Measurements from ENCODE around the gene TNFRSF1A. TPM values are rescaled to one million over a fixed set of nuclear protein-coding genes. Genes with fewer than 3 reads are reported as not detected.

The TNFRSF1A gene
- polyA plus RNA-seq, 1 donor (not counting 4 experiments of a cell fraction or from before 2014, with no cell fraction given): 101 TPM

GRCh38 chr12:6370994-6371754 is 29.3 kb upstream of the TNFRSF1A start:
- TF ChIP-seq, protein P1, sequence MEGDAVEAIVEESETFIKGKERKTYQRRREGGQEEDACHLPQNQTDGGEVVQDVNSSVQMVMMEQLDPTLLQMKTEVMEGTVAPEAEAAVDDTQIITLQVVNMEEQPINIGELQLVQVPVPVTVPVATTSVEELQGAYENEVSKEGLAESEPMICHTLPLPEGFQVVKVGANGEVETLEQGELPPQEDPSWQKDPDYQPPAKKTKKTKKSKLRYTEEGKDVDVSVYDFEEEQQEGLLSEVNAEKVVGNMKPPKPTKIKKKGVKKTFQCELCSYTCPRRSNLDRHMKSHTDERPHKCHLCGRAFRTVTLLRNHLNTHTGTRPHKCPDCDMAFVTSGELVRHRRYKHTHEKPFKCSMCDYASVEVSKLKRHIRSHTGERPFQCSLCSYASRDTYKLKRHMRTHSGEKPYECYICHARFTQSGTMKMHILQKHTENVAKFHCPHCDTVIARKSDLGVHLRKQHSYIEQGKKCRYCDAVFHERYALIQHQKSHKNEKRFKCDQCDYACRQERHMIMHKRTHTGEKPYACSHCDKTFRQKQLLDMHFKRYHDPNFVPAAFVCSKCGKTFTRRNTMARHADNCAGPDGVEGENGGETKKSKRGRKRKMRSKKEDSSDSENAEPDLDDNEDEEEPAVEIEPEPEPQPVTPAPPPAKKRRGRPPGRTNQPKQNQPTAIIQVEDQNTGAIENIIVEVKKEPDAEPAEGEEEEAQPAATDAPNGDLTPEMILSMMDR (optimal IDR thresholded peaks at IDR 0.05 in 1 of 3, IDR thresholded peaks at IDR 0.05 in 1 of 3, conservative IDR thresholded peaks at IDR 0.05 in 1 of 3; ENCODE audit: extremely low read depth in 1 of 3, insufficient read depth in 2 of 3, low read length in 3 of 3): peak in 2 of 3 experiments; percentile 19 to 46
- TF ChIP-seq EZH2 (IDR thresholded peaks at IDR 0.05; ENCODE audit: low read length): no peak
- Histone ChIP-seq H3K36me3 (ENCODE audit: control insufficient read depth in 2 of 2, extremely low read depth in 1 of 2, insufficient read depth in 2 of 2, low read length in 2 of 2) (no peaks in the 10 kb centered on the region), H4K20me1 (ENCODE audit: control insufficient read depth, extremely low read depth, insufficient read depth, low read length) (no peaks in the 10 kb centered on the region), H3K27ac (ENCODE audit: control insufficient read depth, insufficient read depth, low read length) (peak overlapping the region; percentile 95), H3K27me3 (ENCODE audit: control insufficient read depth, extremely low read depth, insufficient read depth, low read length) (no peaks in the 10 kb centered on the region), H3K4me3 (ENCODE audit: control insufficient read depth in 2 of 3, extremely low read depth in 1 of 3, insufficient read depth in 2 of 3, low read depth in 1 of 3, low read length in 3 of 3) (peak overlapping the region in 2 of 3 experiments; percentile 19 to 47), H3K4me2 (ENCODE audit: control insufficient read depth, extremely low read depth, insufficient read depth, low read depth, low read length) (peak overlapping the region; percentile 65), H3K79me2 (ENCODE audit: control insufficient read depth, insufficient read depth, low read length) (peaks cover 20% of the 10 kb centered on the region), H2AFZ (ENCODE audit: control insufficient read depth, low read length) (no peak overlapping the region), H3K9ac (ENCODE audit: control insufficient read depth, extremely low read depth, insufficient read depth, low read length) (peak overlapping the region; percentile 66), H3K9me1 (ENCODE audit: control insufficient read depth, extremely low read depth, insufficient read depth, low read length) (no peaks in the 10 kb centered on the region), H3K9me3 (ENCODE audit: control insufficient read depth, low read depth, low read length) (no peaks in the 10 kb centered on the region), H3K4me1 (ENCODE audit: control insufficient read depth, extremely low read depth, insufficient read depth, low read length) (peaks cover 72% of the 10 kb centered on the region)
- FAIRE-seq (peak; percentile 93), DNase-seq (ENCODE audit: low read depth, low spot score) (peak; percentile 93)
- dilution Hi-C loops (cut with MboI; ENCODE audit: extremely low pct_ligation_motif_present, low sequenced_read_pairs): no loop called here

- Histone ChIP-seq H3K4me2 (ENCODE audit: control insufficient read depth, extremely low read depth, insufficient read depth, low read depth, low read length) (peak overlapping the region; percentile 65), H3K36me3 (ENCODE audit: control insufficient read depth in 2 of 2, extremely low read depth in 1 of 2, insufficient read depth in 2 of 2, low read length in 2 of 2) (no peaks in the 10 kb centered on the region), H2AFZ (ENCODE audit: control insufficient read depth, low read length) (no peak overlapping the region), H3K79me2 (ENCODE audit: control insufficient read depth, insufficient read depth, low read length) (peaks cover 20% of the 10 kb centered on the region), H3K4me1 (ENCODE audit: control insufficient read depth, extremely low read depth, insufficient read depth, low read length) (peaks cover 66% of the 10 kb centered on the region), H3K27ac (ENCODE audit: control insufficient read depth, insufficient read depth, low read length) (peak overlapping the region; percentile 95), H3K4me3 (ENCODE audit: control insufficient read depth in 2 of 3, extremely low read depth in 1 of 3, insufficient read depth in 2 of 3, low read depth in 1 of 3, low read length in 3 of 3) (peak overlapping the region in 2 of 3 experiments; percentile 19 to 47), H3K9me1 (ENCODE audit: control insufficient read depth, extremely low read depth, insufficient read depth, low read length) (no peaks in the 10 kb centered on the region), H3K27me3 (ENCODE audit: control insufficient read depth, extremely low read depth, insufficient read depth, low read length) (no peaks in the 10 kb centered on the region), H3K9me3 (ENCODE audit: control insufficient read depth, low read depth, low read length) (no peaks in the 10 kb centered on the region), H3K9ac (ENCODE audit: control insufficient read depth, extremely low read depth, insufficient read depth, low read length) (peak overlapping the region; percentile 66), H4K20me1 (ENCODE audit: control insufficient read depth, extremely low read depth, insufficient read depth, low read length) (no peaks in the 10 kb centered on the region)
- TF ChIP-seq, protein P1 (optimal IDR thresholded peaks at IDR 0.05 in 1 of 3, IDR thresholded peaks at IDR 0.05 in 1 of 3, conservative IDR thresholded peaks at IDR 0.05 in 1 of 3; ENCODE audit: extremely low read depth in 1 of 3, insufficient read depth in 2 of 3, low read length in 3 of 3): no peak
- no peak for TF ChIP-seq EZH2 (IDR thresholded peaks at IDR 0.05; ENCODE audit: low read length)
- dilution Hi-C loops (cut with MboI; ENCODE audit: extremely low pct_ligation_motif_present, low sequenced_read_pairs): no loop called here
- FAIRE-seq: no peak
- no peak for DNase-seq (ENCODE audit: low read depth, low spot score)
Observed at GRCh38 chr12:6370576-6370935, 28.7 kb upstream of the TNFRSF1A start.

Measured in keratinocyte (primary cell).